Sigmoid colon (tissue), 7 donors: ENCODE results near the gene SPATA45. TPM values are rescaled to one million over a fixed set of nuclear protein-coding genes. Genes with fewer than 3 reads are reported as not detected.

Experiments used
- DNase-seq: peaks from one replicate; pipeline ENCODE4 v3.0.0-alpha.2; 2019
- H3K27ac ChIP-seq, 4 donors: fragments of 200-600 bp; sonication (generic); one replicate each; pipeline ENCODE4 v1.5.1; 2016 to 2019; ENCODE audit warnings: mild to moderate bottlenecking in 1 of 4
- H3K27me3 ChIP-seq, 3 donors: fragments of 200-600 bp; sonication (generic); one replicate each; pipeline ENCODE4 v1.5.1; 2019; ENCODE audit warnings: mild to moderate bottlenecking in 1 of 3
- H3K36me3 ChIP-seq, 4 donors: fragments of 200-600 bp; sonication (generic); one replicate each; pipeline ENCODE4 v1.5.1; 2016 to 2019
- H3K4me1 ChIP-seq, 4 donors: fragments of 200-600 bp; sonication (generic); one replicate each; pipeline ENCODE4 v1.5.1; 2017 to 2019
- H3K4me3 ChIP-seq, 4 donors: fragments of 200-600 bp; sonication (generic); one replicate each; pipeline ENCODE4 v1.5.1; 2017 to 2019; ENCODE audit warnings: mild to moderate bottlenecking in 2 of 4, moderate library complexity in 1 of 4
- H3K9me3 ChIP-seq, 4 donors: fragments of 200-600 bp in 3 of 4; sonication (generic) in 3 of 4; one replicate each; pipeline versions ENCODE4 v1.5.1 to v1.6.1; 2013 to 2019
- EP300 ChIP-seq, 4 donors: sonication (generic); formaldehyde crosslinking; IDR thresholded peaks; one replicate each; pipeline ENCODE4 v1.6.1; 2017; ENCODE audit warnings: antibody characterized with exemption in 4 of 4
- POLR2A ChIP-seq, 2 donors: fragments of 450-650 bp; IDR thresholded peaks; one replicate each; pipeline ENCODE4 v1.6.1; 2016; ENCODE audit warnings: antibody characterized with exemption in 2 of 2, mild to moderate bottlenecking in 2 of 2, moderate library complexity in 2 of 2
- POLR2AphosphoS5 ChIP-seq, 4 donors: sonication (generic); formaldehyde crosslinking; IDR thresholded peaks; one replicate each; pipeline ENCODE4 v1.6.1; 2017; ENCODE audit warnings: antibody characterized with exemption in 4 of 4
- WGBS, 2 donors: extraction: QIAGEN DNeasy Blood & Tissue Kit; methylation state at CpG; one replicate each; pipeline ENCODE4 v1.1.7; 2013; 5-methylcytosine and 5-hydroxymethylcytosine counted together
- intact Hi-C: fragments of 100-400 bp; cut with DNase I; formaldehyde crosslinking; loops from one replicate; pipeline ENCODE4 v1.15.1; 2023
- polyA plus RNA-seq, 3 donors: library from polyadenylated mRNA; stranded (reverse); fragments of 200-250 nt; gene quantifications; one replicate each; pipeline ENCODE4 v1.2.3, GENCODE V29; 2013
- small RNA-seq, 3 donors: library from RNA; depleted of rRNA; stranded (forward); fragments of <200 nt; gene quantifications; one replicate each; pipeline ENCODE3, GENCODE V24; 2016
- total RNA-seq, 4 donors: library from RNA; depleted of rRNA; stranded (reverse); fragments of >200 nt; gene quantifications; one replicate each; pipeline ENCODE4 v1.1.0, GENCODE V29; 2016
- TF ChIP-seq, protein P1 (sequence below), 4 experiments: fragments of 450-650 bp in 3 of 4; fragments of 200-600 bp in 1 of 4; IDR thresholded peaks; one replicate each; pipeline ENCODE4 v1.5.1; 2016 to 2019; ENCODE audit warnings: antibody characterized with exemption in 4 of 4, mild to moderate bottlenecking in 3 of 4, moderate library complexity in 2 of 4
- donor health status: healthy with polysubstance abuse.
- donor health status: Bipolar disorder and iron deficiency.
- donor health status: healthy.

Gene SPATA45
- total and polyA plus RNA-seq, 7 donors, result not detected

DNA sequence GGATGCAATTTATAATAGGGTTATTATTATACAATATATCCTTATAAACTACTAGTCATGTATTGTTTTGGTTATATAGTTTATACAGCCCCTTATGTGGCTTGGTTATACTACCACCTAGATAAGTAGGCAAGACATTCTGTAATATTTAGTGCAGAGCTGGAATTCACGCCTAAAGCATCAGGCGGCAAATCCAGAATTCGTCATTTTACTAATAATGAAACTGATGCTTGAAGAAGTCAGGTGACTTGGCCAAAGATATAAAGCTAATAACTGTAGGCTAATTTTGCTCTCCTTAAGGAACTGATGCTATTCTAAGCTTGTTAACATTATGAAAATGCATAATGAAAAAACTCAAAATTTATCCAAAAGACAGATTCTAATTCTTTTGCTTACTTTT lies 66.7 kb downstream of the SPATA45 start:
- Histone ChIP-seq H3K27me3 (no peaks in the 10 kb centered on the region), H3K36me3 (peaks cover 0 to 56% (median 4%) of the 10 kb centered on the region in 4 donors), H3K27ac (no peak overlapping the region), H3K4me3 (no peak overlapping the region), H3K4me1 (no peaks in the 10 kb centered on the region), H3K9me3 (no peaks in the 10 kb centered on the region)
- intact Hi-C loops, result no loop called here
- WGBS, 2 donors, result 84 to 89% methylated on average over 3 of the region's 3 CpGs
- no peak for TF ChIP-seq EP300 (IDR thresholded peaks at IDR 0.05)
- TF ChIP-seq POLR2A (IDR thresholded peaks at IDR 0.05), result no peak
- TF ChIP-seq, protein P1, sequence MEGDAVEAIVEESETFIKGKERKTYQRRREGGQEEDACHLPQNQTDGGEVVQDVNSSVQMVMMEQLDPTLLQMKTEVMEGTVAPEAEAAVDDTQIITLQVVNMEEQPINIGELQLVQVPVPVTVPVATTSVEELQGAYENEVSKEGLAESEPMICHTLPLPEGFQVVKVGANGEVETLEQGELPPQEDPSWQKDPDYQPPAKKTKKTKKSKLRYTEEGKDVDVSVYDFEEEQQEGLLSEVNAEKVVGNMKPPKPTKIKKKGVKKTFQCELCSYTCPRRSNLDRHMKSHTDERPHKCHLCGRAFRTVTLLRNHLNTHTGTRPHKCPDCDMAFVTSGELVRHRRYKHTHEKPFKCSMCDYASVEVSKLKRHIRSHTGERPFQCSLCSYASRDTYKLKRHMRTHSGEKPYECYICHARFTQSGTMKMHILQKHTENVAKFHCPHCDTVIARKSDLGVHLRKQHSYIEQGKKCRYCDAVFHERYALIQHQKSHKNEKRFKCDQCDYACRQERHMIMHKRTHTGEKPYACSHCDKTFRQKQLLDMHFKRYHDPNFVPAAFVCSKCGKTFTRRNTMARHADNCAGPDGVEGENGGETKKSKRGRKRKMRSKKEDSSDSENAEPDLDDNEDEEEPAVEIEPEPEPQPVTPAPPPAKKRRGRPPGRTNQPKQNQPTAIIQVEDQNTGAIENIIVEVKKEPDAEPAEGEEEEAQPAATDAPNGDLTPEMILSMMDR (IDR thresholded peaks at IDR 0.05), result no peak
- no peak for TF ChIP-seq POLR2AphosphoS5 (IDR thresholded peaks at IDR 0.05)
- no peak for DNase-seq

Small RNA genes within 50 kb of the gene (small RNA-seq; reads per million reads assigned to genes)
- gene AC104333.1, result 0 reads per million in 3 donors
- gene AC104333.2, result 0 reads per million in 3 donors

Other genes with a start within 250 kb of the SPATA45 start
- gene ATF3, start 238.9 kb downstream of the SPATA45 start, total RNA-seq, result 10 to 100 TPM in 2 of 4 donors, 1 to 10 TPM in 2; 3.2 to 32.0 (median 11.8) TPM
- gene ATF3, start 238.9 kb downstream of the SPATA45 start, polyA plus RNA-seq, result 100 to 1,000 TPM in 1 of 3 donors, 10 to 100 TPM in 2; 29.4 to 162 (median 37.8) TPM
- 10 to 100 TPM in 1 of 4 donors, 1 to 10 TPM in 3; 1.8 to 10.0 (median 2.9) TPM for gene BATF3, start 147.8 kb downstream of the SPATA45 start, total RNA-seq
- gene BATF3, start 147.8 kb downstream of the SPATA45 start, polyA plus RNA-seq, result 1 to 10 TPM; 3.0 to 5.7 (median 3.7) TPM
- 10 to 100 TPM; 26.0 to 50.4 (median 30.2) TPM for gene NSL1, start 55.9 kb downstream of the SPATA45 start, total RNA-seq
- gene NSL1, start 55.9 kb downstream of the SPATA45 start, polyA plus RNA-seq, result 10 to 100 TPM; 12.0 to 22.7 (median 22.4) TPM
- 10 to 100 TPM in 3 of 4 donors, 1 to 10 TPM in 1; 9.1 to 25.7 (median 17.8) TPM for gene TATDN3, start 55.8 kb downstream of the SPATA45 start, total RNA-seq
- gene TATDN3, start 55.8 kb downstream of the SPATA45 start, polyA plus RNA-seq, result 10 to 100 TPM; 10.7 to 12.5 (median 12.0) TPM
- 1 to 10 TPM; 2.9 to 6.9 (median 5.1) TPM for gene FLVCR1, start 10.6 kb upstream of the SPATA45 start, total RNA-seq
- gene FLVCR1, start 10.6 kb upstream of the SPATA45 start, polyA plus RNA-seq, result 1 to 10 TPM in 2 of 3 donors, under 1 TPM in 1; 0.60 to 5.2 (median 2.1) TPM
- 1 to 10 TPM in 2 of 4 donors, under 1 TPM in 2; 0.16 to 2.1 (median 0.83) TPM for gene VASH2, start 102.9 kb upstream of the SPATA45 start, total RNA-seq
- gene VASH2, start 102.9 kb upstream of the SPATA45 start, polyA plus RNA-seq, result under 1 TPM; under 0.01 to 0.86 (median 0.23) TPM
- 10 to 100 TPM; 37.9 to 57.8 (median 44.8) TPM for gene ANGEL2, start 168.2 kb upstream of the SPATA45 start, total RNA-seq
- 10 to 100 TPM; 10.8 to 13.4 (median 12.9) TPM for gene ANGEL2, start 168.2 kb upstream of the SPATA45 start, polyA plus RNA-seq
- gene RPS6KC1, start 203.6 kb upstream of the SPATA45 start, total RNA-seq, result 10 to 100 TPM; 23.1 to 37.4 (median 30.5) TPM
- gene RPS6KC1, start 203.6 kb upstream of the SPATA45 start, polyA plus RNA-seq, result 1 to 10 TPM; 3.9 to 4.8 (median 4.7) TPM